Keratinocyte (primary cell): ENCODE measurements around the gene MOB3B. TPM values are rescaled to one million over a fixed set of nuclear protein-coding genes. Genes with fewer than 3 reads are reported as not detected.

Experiments
- DNase-seq: peaks from one replicate; pipeline ENCODE4 v3.0.0-alpha.2; 2011; ENCODE audit warnings: low read depth, missing footprints, low spot score
- FAIRE-seq: peaks from 2 replicates; lab custom pipeline; 2011; peaks lifted over from hg19 to GRCh38; lab: Jason Lieb, UNC
- H2AFZ ChIP-seq: 2 replicates; pipeline ENCODE4 v1.6.0; 2012; ENCODE audit warnings: low read length, control low read depth, inconsistent platforms; ENCODE audit not compliant: control insufficient read depth
- H3K27ac ChIP-seq: 2 replicates; pipeline ENCODE4 v1.5.1; 2011; ENCODE audit warnings: low read length; ENCODE audit not compliant: control insufficient read depth, insufficient read depth
- H3K27me3 ChIP-seq: 3 replicates; pipeline ENCODE4 v1.6.0; 2011; ENCODE audit warnings: low read length; ENCODE audit not compliant: control insufficient read depth, insufficient read depth; ENCODE audit errors: extremely low read depth
- H3K36me3 ChIP-seq, 2 experiments: 2 replicates in 1 of 2; 3 replicates in 1 of 2; pipeline ENCODE4 v1.5.1; 2011; ENCODE audit warnings: low read length in 2 of 2, mild to moderate bottlenecking in 1 of 2; ENCODE audit not compliant: control insufficient read depth in 2 of 2, insufficient read depth in 2 of 2; ENCODE audit errors: extremely low read depth in 1 of 2
- H3K4me1 ChIP-seq: 3 replicates; pipeline ENCODE4 v1.5.1; 2011; ENCODE audit warnings: low read length; ENCODE audit not compliant: control insufficient read depth, insufficient read depth; ENCODE audit errors: extremely low read depth
- H3K4me2 ChIP-seq: 3 replicates; pipeline ENCODE4 v1.6.0; 2011; ENCODE audit warnings: low read depth, low read length; ENCODE audit not compliant: control insufficient read depth, insufficient read depth; ENCODE audit errors: extremely low read depth
- H3K4me3 ChIP-seq, 3 experiments: fragments of 200-600 bp in 1 of 3; sonication (generic) in 1 of 3; 2 replicates in 2 of 3; 3 replicates in 1 of 3; pipeline ENCODE4 v1.5.1; 2011 to 2016; ENCODE audit warnings: low read length in 3 of 3, mild to moderate bottlenecking in 3 of 3, control low read depth in 2 of 3, inconsistent platforms in 1 of 3, low read depth in 1 of 3, mixed read lengths in 1 of 3, mixed run types in 1 of 3, moderate library complexity in 1 of 3; ENCODE audit not compliant: control insufficient read depth in 2 of 3, insufficient read depth in 2 of 3; ENCODE audit errors: extremely low read depth in 1 of 3
- H3K79me2 ChIP-seq: 2 replicates; pipeline ENCODE4 v1.6.0; 2012; ENCODE audit warnings: low read length; ENCODE audit not compliant: control insufficient read depth, insufficient read depth
- H3K9ac ChIP-seq: 3 replicates; pipeline ENCODE4 v1.6.0; 2011; ENCODE audit warnings: low read length; ENCODE audit not compliant: control insufficient read depth, insufficient read depth; ENCODE audit errors: extremely low read depth
- H3K9me1 ChIP-seq: 3 replicates; pipeline ENCODE4 v1.6.0; 2011; ENCODE audit warnings: low read length; ENCODE audit not compliant: control insufficient read depth, insufficient read depth; ENCODE audit errors: extremely low read depth
- H3K9me3 ChIP-seq: 2 replicates; pipeline ENCODE4 v1.5.1; 2012; ENCODE audit warnings: low read depth, low read length; ENCODE audit not compliant: control insufficient read depth
- H4K20me1 ChIP-seq: 3 replicates; pipeline ENCODE4 v1.6.0; 2011; ENCODE audit warnings: low read length; ENCODE audit not compliant: control insufficient read depth, insufficient read depth; ENCODE audit errors: extremely low read depth
- EZH2 ChIP-seq: IDR thresholded peaks from one replicate; pipeline ENCODE4 v1.6.1; 2012; ENCODE audit warnings: inconsistent platforms, mild to moderate bottlenecking, low read length, moderate library complexity
- dilution Hi-C: fragments of 300-500 bp; cut with MboI; formaldehyde crosslinking; loops from one replicate; pipeline ENCODE4 v1.7.0; 2020; ENCODE audit warnings: low sequenced_read_pairs; ENCODE audit not compliant: extremely low pct_ligation_motif_present
- polyA plus RNA-seq, 5 experiments: library from polyadenylated mRNA; depleted of rRNA in 3 of 5; stranded (reverse) in 3 of 5; stranded (forward) in 1 of 5; unstranded in 1 of 5; fragments of >200 nt; gene quantifications; 1 replicate in 1 of 5; 2 replicates in 3 of 5; 3 replicates in 1 of 5; pipeline versions ENCODE4 v1.2.1 to v1.2.3, GENCODE V29; 2011 to 2012; ENCODE audit warnings: missing spikeins in 2 of 5, low read depth in 1 of 5, low replicate concordance in 1 of 5
- TF ChIP-seq, protein P1 (sequence below), 3 experiments: IDR thresholded peaks in 1 of 3; conservative IDR thresholded peaks in 1 of 3; optimal IDR thresholded peaks in 1 of 3; 2 replicates in 2 of 3; 3 replicates in 1 of 3; pipeline versions ENCODE3 to v1.5.1; 2011; ENCODE audit warnings: low read length in 3 of 3, mild to moderate bottlenecking in 3 of 3, moderate library complexity in 2 of 3, control low read depth in 1 of 3, inconsistent platforms in 1 of 3; ENCODE audit not compliant: insufficient read depth in 2 of 3; ENCODE audit errors: extremely low read depth in 1 of 3

The MOB3B gene
- polyA plus RNA-seq, 1 donor (not counting 4 experiments of a cell fraction or from before 2014, with no cell fraction given): 35.3 TPM

DNA sequence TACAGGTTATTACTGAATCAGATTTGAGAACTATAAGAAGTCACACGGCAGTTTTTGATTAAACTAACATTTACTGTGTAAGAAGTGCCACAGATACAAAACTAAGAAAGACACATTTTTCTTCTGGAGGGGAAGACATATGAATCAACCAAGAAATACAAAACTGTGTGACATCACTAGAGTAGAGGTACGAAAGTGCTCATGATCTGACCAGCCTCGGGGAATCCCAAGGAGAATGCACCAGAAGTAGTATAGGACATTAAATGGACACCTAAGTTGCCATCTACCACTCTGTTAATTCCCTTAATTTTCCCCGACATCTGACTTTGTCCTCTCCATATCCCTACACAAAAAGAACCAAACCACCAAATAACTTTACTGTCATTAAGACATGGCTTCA is 10.8 kb downstream of the MOB3B start:
- Histone ChIP-seq H4K20me1 (no peaks in the 10 kb centered on the region), H3K9me1 (no peaks in the 10 kb centered on the region), H2AFZ (no peak overlapping the region), H3K4me3 (no peak overlapping the region), H3K79me2 (peaks cover 67% of the 10 kb centered on the region), H3K27ac (peak overlapping the region; percentile 97), H3K4me1 (peaks cover 46% of the 10 kb centered on the region), H3K9me3 (no peaks in the 10 kb centered on the region), H3K36me3 (no peaks in the 10 kb centered on the region), H3K9ac (peak overlapping the region; percentile 74), H3K27me3 (no peaks in the 10 kb centered on the region), H3K4me2 (peak overlapping the region; percentile 78)
- TF ChIP-seq EZH2: no peak
- TF ChIP-seq, protein P1, sequence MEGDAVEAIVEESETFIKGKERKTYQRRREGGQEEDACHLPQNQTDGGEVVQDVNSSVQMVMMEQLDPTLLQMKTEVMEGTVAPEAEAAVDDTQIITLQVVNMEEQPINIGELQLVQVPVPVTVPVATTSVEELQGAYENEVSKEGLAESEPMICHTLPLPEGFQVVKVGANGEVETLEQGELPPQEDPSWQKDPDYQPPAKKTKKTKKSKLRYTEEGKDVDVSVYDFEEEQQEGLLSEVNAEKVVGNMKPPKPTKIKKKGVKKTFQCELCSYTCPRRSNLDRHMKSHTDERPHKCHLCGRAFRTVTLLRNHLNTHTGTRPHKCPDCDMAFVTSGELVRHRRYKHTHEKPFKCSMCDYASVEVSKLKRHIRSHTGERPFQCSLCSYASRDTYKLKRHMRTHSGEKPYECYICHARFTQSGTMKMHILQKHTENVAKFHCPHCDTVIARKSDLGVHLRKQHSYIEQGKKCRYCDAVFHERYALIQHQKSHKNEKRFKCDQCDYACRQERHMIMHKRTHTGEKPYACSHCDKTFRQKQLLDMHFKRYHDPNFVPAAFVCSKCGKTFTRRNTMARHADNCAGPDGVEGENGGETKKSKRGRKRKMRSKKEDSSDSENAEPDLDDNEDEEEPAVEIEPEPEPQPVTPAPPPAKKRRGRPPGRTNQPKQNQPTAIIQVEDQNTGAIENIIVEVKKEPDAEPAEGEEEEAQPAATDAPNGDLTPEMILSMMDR (optimal IDR thresholded peaks at IDR 0.05 in 1 of 3, IDR thresholded peaks at IDR 0.05 in 1 of 3, conservative IDR thresholded peaks at IDR 0.05 in 1 of 3; ENCODE audit: extremely low read depth in 1 of 3, insufficient read depth in 2 of 3, low read length in 3 of 3): no peak
- no peak for FAIRE-seq
- dilution Hi-C loops: no loop called here
- no peak for DNase-seq

DNA sequence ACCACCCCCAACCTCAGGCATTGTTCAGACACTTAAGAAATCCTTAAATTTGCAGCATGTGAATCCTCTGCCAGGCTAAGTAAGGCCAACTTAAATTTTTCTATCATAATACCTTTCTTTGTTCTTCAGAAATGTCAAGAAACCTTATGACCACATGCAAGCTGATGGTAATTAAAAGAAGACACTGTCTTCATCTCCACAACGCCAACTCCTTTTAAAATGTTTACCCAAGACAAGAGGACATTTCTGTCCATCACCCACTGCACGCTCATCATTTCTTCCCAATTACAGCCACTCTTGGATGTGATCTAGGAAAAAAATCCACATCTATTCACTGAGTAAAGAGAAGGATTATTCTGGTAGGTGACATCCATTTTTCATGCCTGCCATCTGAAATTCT is 11.6 kb downstream of the MOB3B start:
- DNase-seq (no peak), FAIRE-seq (no peak)
- Histone ChIP-seq H4K20me1 (no peaks in the 10 kb centered on the region), H3K27me3 (no peaks in the 10 kb centered on the region), H3K36me3 (no peaks in the 10 kb centered on the region), H3K4me3 (no peak overlapping the region), H3K9ac (no peak overlapping the region), H3K4me1 (peaks cover 38% of the 10 kb centered on the region), H3K27ac (peak overlapping the region; percentile 97), H3K4me2 (no peak overlapping the region), H3K9me3 (no peaks in the 10 kb centered on the region), H3K9me1 (no peaks in the 10 kb centered on the region), H2AFZ (no peak overlapping the region), H3K79me2 (peaks cover 68% of the 10 kb centered on the region)
- dilution Hi-C loops: no loop called here
- TF ChIP-seq, protein P1 (optimal IDR thresholded peaks at IDR 0.05 in 1 of 3, IDR thresholded peaks at IDR 0.05 in 1 of 3, conservative IDR thresholded peaks at IDR 0.05 in 1 of 3; ENCODE audit: extremely low read depth in 1 of 3, insufficient read depth in 2 of 3, low read length in 3 of 3): no peak
